Measurements from ENCODE around the gene STARD4. TPM values are rescaled to one million over a fixed set of nuclear protein-coding genes. Genes with fewer than 3 reads are reported as not detected.
A peak's percentile ranks its signal among the peaks of the same experiment; 100 is the strongest.

Gene STARD4
- total RNA-seq, 1 donor from 2014 or later: 157 TPM

DNA sequence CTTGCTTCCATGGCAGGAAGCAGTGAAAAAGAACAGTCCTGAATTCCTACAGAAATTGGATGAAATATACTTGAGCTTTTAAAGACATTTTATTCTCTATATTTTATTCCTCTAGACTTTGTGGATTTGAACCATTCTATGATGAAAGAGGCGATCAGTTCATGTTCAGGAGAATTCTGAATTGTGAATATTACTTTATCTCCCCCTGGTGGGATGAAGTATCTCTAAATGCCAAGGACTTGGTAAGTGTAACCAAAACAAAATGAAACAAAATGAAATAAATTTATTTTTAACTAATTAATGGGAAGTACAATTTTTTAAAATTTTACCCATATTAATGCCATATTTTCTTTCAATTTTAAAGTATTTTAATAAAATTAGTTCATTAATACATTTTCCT is 34.1 kb downstream of the STARD4 start:
- H3K27ac Mint-ChIP-seq: no peak overlapping the region
- no peak for DNase-seq (ENCODE audit: low spot score)
- Histone ChIP-seq H3K4me1 (no peaks in the 10 kb centered on the region), H3K79me2 (ENCODE audit: low read depth) (no peaks in the 10 kb centered on the region), H3K36me3 (no peaks in the 10 kb centered on the region), H3K4me2 (no peak overlapping the region), H4K20me1 (ENCODE audit: low read depth) (no peaks in the 10 kb centered on the region), H2AFZ (replicated peaks) (no peak overlapping the region), H3K27ac (no peak overlapping the region), H3K4me3 (no peak overlapping the region), H3F3A (ENCODE audit: low read depth) (no peaks in the 10 kb centered on the region), H3K9ac (no peak overlapping the region), H3K27me3 (no peaks in the 10 kb centered on the region), H3K9me3 (ENCODE audit: low read depth) (no peaks in the 10 kb centered on the region)
- H3K4me1 Mint-ChIP-seq: no peaks in the 10 kb centered on the region
- H3K4me3 Mint-ChIP-seq: no peak overlapping the region
- H3K9me3 Mint-ChIP-seq: no peaks in the 10 kb centered on the region
- TF ChIP-seq EZH2phosphoT487 (IDR thresholded peaks at IDR 0.05): no peak
- no peak for TF ChIP-seq EZH2 (IDR thresholded peaks at IDR 0.05)
- TF ChIP-seq, protein P1, sequence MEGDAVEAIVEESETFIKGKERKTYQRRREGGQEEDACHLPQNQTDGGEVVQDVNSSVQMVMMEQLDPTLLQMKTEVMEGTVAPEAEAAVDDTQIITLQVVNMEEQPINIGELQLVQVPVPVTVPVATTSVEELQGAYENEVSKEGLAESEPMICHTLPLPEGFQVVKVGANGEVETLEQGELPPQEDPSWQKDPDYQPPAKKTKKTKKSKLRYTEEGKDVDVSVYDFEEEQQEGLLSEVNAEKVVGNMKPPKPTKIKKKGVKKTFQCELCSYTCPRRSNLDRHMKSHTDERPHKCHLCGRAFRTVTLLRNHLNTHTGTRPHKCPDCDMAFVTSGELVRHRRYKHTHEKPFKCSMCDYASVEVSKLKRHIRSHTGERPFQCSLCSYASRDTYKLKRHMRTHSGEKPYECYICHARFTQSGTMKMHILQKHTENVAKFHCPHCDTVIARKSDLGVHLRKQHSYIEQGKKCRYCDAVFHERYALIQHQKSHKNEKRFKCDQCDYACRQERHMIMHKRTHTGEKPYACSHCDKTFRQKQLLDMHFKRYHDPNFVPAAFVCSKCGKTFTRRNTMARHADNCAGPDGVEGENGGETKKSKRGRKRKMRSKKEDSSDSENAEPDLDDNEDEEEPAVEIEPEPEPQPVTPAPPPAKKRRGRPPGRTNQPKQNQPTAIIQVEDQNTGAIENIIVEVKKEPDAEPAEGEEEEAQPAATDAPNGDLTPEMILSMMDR (IDR thresholded peaks at IDR 0.05): peak; percentile 7
- peaks cover 2% of the 10 kb centered on the region for H3K27me3 Mint-ChIP-seq (ENCODE audit: insufficient read depth, low read depth)
- peaks cover 2% of the 10 kb centered on the region for H3K36me3 Mint-ChIP-seq

DNA sequence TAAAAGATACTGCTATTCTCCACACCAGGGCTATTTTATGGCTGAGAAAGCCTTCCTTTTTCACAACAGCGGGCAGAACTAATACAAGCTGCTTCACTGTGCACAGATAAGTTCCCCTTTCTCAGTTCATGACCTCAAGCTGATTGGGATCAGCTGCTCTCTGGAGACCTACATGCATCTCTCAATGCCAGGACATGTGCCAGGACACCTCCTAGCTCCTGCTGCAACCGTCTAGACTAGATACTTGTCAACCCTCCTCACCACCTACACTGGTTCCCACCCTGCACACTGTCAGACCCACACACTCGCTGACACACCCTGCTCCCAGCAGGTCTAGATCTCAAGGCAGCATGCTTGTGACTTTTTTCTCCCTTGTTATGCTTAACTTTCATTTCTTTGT is 39.8 kb downstream of the STARD4 start:
- DNase-seq (ENCODE audit: low spot score): no peak
- H3K4me1 ChIP-seq: no peaks in the 10 kb centered on the region
- H3K27me3 ChIP-seq: no peaks in the 10 kb centered on the region
- H3K27ac ChIP-seq: no peak overlapping the region
- H3K79me2 ChIP-seq (ENCODE audit: low read depth): no peaks in the 10 kb centered on the region
- H3K36me3 Mint-ChIP-seq: no peaks in the 10 kb centered on the region
- H3K4me2 ChIP-seq: no peak overlapping the region
- H3K4me3 Mint-ChIP-seq: no peak overlapping the region
- no peaks in the 10 kb centered on the region for H3K9me3 ChIP-seq (ENCODE audit: low read depth)
- H3K4me3 ChIP-seq: no peak overlapping the region
- no peak overlapping the region for H3K9ac ChIP-seq
- TF ChIP-seq, protein P1 (IDR thresholded peaks at IDR 0.05): no peak
- no peak for TF ChIP-seq EZH2 (IDR thresholded peaks at IDR 0.05)
- no peak for TF ChIP-seq EZH2phosphoT487 (IDR thresholded peaks at IDR 0.05)
- no peak overlapping the region for H2AFZ ChIP-seq (replicated peaks)
- H3K36me3 ChIP-seq: no peaks in the 10 kb centered on the region
- H3K27ac Mint-ChIP-seq: no peak overlapping the region
- no peaks in the 10 kb centered on the region for H3K4me1 Mint-ChIP-seq
- no peaks in the 10 kb centered on the region for H3K9me3 Mint-ChIP-seq
- H3F3A ChIP-seq (ENCODE audit: low read depth): no peaks in the 10 kb centered on the region
- no peaks in the 10 kb centered on the region for H4K20me1 ChIP-seq (ENCODE audit: low read depth)
- no peaks in the 10 kb centered on the region for H3K27me3 Mint-ChIP-seq (ENCODE audit: insufficient read depth, low read depth)

DNA sequence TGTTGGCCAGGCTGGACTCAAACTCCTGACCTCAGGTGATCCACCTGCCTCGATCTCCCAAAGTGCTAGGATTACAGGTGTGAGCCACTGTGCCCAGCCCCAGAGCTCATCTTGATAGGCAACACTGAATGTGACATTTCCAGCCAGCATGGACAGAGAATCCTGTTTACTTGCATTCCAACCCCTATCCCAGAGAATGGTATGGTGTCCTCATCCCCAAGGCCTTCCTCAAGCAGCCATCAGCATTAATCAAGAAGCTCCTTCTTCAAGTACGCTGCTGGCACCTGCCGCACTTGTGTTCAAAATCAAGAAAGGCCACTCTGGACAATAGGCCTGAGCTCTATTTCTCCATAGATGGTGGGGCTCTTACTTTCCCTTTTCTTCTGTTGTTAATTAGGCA is 40.2 kb downstream of the STARD4 start:
- H3K36me3 ChIP-seq: no peaks in the 10 kb centered on the region
- no peak for DNase-seq (ENCODE audit: low spot score)
- no peaks in the 10 kb centered on the region for H3F3A ChIP-seq (ENCODE audit: low read depth)
- no peaks in the 10 kb centered on the region for H3K4me1 ChIP-seq
- H3K4me1 Mint-ChIP-seq: no peaks in the 10 kb centered on the region
- H3K36me3 Mint-ChIP-seq: no peaks in the 10 kb centered on the region
- no peaks in the 10 kb centered on the region for H3K9me3 Mint-ChIP-seq
- H3K4me3 Mint-ChIP-seq: no peak overlapping the region
- no peak overlapping the region for H3K27ac Mint-ChIP-seq
- no peak overlapping the region for H3K4me2 ChIP-seq
- H3K27me3 ChIP-seq: no peaks in the 10 kb centered on the region
- no peaks in the 10 kb centered on the region for H3K79me2 ChIP-seq (ENCODE audit: low read depth)
- H3K27ac ChIP-seq: no peak overlapping the region
- no peak overlapping the region for H3K9ac ChIP-seq
- TF ChIP-seq EZH2 (IDR thresholded peaks at IDR 0.05) (no peak), EZH2phosphoT487 (IDR thresholded peaks at IDR 0.05) (no peak)
- TF ChIP-seq, protein P1 (IDR thresholded peaks at IDR 0.05): no peak
- no peaks in the 10 kb centered on the region for H3K27me3 Mint-ChIP-seq (ENCODE audit: insufficient read depth, low read depth)
- no peaks in the 10 kb centered on the region for H4K20me1 ChIP-seq (ENCODE audit: low read depth)
- H2AFZ ChIP-seq (replicated peaks): no peak overlapping the region
- H3K9me3 ChIP-seq (ENCODE audit: low read depth): no peaks in the 10 kb centered on the region
- H3K4me3 ChIP-seq: no peak overlapping the region

All from neural progenitor cell (in vitro differentiated cells).